GM12864 (cell line): ENCODE results near the gene NUDT1.

Source experiments
- DNase-seq: peaks from one replicate; pipeline ENCODE4 v3.0.0-alpha.2; 2011; ENCODE audit warnings: low read depth
- H3K4me3 ChIP-seq: 2 replicates; pipeline ENCODE4 v1.5.1; 2011; ENCODE audit warnings: mild to moderate bottlenecking, low read depth, low read length, control low read depth
- TF ChIP-seq, protein P1 (sequence below): IDR thresholded peaks from 2 replicates; pipeline ENCODE4 v1.5.1; 2011; ENCODE audit warnings: low read depth, mild to moderate bottlenecking, moderate library complexity, low read length, control low read depth, inconsistent platforms; ENCODE audit errors: missing control alignments

The NUDT1 gene

DNA sequence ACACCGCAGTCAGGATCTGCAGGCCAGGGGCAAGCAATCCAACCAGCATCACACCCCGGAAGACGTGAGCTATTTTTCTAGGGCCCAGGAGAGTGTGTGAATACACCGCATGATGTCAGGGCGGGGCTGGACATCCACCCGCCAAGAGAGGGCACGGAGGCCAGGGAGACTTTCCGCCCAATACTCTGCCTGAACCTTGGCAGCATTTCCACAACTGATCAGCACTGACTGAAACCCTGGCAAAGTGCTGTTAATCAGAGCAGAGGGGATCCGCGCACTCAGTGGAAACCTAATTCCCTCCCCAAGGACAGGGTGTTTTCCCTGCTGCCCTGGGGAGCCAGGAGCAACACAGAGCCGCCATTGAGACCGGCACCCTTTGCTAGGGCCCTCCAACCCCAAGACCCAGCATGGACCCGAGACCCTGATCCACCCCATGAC lies 17.5 kb upstream of the NUDT1 start:
- H3K4me3 ChIP-seq = no peak overlapping the region
- TF ChIP-seq, protein P1, sequence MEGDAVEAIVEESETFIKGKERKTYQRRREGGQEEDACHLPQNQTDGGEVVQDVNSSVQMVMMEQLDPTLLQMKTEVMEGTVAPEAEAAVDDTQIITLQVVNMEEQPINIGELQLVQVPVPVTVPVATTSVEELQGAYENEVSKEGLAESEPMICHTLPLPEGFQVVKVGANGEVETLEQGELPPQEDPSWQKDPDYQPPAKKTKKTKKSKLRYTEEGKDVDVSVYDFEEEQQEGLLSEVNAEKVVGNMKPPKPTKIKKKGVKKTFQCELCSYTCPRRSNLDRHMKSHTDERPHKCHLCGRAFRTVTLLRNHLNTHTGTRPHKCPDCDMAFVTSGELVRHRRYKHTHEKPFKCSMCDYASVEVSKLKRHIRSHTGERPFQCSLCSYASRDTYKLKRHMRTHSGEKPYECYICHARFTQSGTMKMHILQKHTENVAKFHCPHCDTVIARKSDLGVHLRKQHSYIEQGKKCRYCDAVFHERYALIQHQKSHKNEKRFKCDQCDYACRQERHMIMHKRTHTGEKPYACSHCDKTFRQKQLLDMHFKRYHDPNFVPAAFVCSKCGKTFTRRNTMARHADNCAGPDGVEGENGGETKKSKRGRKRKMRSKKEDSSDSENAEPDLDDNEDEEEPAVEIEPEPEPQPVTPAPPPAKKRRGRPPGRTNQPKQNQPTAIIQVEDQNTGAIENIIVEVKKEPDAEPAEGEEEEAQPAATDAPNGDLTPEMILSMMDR = no peak
- no peak for DNase-seq

DNA sequence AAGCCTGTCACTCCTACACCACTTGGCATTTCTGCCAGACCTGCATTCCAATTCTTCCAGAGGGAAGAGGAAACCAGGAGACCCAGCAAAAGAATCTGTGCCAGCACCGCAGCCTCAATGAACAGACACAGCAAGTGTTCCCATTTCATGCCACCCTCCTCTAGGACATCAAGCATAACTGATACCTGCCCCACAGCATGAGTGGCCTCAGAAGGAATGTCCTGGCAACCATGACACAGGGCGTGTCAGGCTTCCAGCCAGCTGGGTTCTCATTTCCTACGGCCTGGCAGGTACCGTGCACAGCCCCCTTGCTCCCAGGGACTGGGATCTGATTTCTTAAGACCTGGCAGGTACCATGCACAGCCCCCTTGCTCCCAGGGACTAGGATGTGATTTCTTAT lies 17.1 kb upstream of the NUDT1 start:
- TF ChIP-seq, protein P1 = no peak
- H3K4me3 ChIP-seq = no peak overlapping the region
- no peak for DNase-seq

DNA sequence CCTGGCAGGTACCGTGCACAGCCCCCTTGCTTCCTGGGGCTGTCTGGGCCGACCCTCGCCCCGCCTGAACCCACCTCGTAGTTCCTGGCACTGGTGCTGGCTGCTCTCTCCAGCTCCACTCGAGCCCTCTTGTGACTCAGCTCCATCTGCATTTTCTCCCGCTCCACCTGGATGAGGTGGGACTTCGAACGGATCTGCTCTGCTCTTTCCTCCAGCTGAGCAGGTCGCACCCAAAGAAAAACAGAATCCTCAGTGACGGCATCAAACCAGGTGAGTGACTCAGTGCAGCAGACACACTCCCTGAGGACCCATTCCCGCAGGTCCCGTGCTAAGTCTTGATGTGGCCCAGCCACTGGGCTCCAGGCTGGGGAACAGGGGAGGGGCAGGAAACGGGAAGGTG lies 16.7 kb upstream of the NUDT1 start:
- no peak for DNase-seq
- H3K4me3 ChIP-seq = no peak overlapping the region
- TF ChIP-seq, protein P1 = no peak

DNA sequence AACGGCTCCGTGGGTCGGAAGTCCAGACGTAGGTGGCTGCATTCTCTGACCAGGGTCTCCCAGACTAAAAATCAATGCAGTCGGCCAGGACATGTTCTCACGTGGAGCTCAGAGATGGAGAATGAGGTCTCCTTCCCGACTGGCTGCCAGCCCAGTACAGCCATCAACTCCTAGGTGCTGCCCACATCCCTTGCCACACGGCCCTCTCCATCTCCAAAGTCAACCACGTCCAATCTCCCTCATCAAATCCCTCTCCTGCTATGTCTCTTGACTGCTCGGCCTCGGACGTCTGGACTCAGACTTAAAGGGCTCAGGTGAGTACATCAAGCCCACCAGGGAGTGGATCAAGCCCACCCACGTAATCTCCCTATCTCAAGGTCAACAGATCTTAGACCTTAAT lies 16.2 kb upstream of the NUDT1 start:
- TF ChIP-seq, protein P1 = no peak
- no peak for DNase-seq
- H3K4me3 ChIP-seq = no peak overlapping the region

DNA sequence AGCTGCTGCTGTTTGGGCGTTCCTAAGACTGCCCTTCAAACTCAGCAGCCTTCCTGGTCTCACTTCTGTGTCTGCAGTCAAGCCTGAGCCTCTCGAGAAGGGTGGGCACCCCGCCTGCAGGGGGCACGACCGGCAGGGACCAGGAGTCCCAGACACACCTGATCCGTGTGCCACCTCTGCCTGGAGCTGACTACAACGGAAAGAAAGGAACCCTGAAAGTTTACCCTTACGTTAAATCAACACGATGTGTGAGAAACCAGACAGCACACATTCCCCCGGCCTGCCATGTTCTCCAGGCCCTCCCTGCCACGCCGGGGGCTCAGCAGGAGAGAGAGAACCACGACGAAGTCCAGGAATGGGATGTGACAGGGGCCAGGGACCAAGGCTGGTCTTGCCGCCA lies 14.3 kb upstream of the NUDT1 start:
- no peak for DNase-seq
- no peak overlapping the region for H3K4me3 ChIP-seq
- TF ChIP-seq, protein P1 = no peak

DNA sequence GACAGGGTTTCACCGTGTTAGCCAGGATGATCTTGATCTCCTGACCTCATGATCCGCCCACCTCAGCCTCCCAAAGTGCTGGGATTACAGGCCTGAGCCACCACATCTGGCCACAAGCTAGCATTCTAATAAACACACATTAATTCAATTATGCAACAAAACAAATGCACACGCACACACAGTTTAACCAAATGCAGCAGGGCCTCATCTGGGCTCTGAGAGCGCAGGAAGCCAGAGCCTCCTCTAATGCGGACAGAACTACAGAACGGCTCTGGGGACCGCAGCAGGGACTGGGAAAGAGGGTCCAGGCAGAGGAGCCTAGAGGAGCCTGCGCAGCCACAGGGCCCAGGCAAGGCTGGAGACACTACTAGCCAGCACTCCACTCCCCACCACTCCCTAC lies 13.1 kb upstream of the NUDT1 start:
- TF ChIP-seq, protein P1 = no peak
- H3K4me3 ChIP-seq = no peak overlapping the region

DNA sequence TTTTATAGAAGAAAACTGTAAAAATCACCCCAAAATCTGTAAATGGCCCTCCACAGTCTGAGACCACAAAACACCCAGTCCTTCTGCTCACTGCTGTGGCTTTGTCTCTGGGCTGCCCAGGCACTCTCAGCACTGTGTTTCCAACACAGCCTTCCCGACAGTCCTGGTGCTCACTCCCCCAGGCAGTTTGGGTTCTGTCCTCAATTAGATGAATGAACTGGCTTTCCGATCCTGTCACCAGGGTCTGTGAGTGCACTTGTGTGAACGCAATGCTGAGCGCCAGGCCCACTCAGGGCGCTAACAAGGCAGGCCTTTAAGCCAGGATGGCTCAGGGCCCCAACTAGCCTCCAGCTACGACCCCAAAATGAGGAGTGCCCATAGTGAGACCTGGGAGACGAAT lies 12.6 kb upstream of the NUDT1 start:
- no peak for DNase-seq
- H3K4me3 ChIP-seq = no peak overlapping the region
- TF ChIP-seq, protein P1 = no peak

More for the DNA sequence above, 13.1 kb upstream of the NUDT1 start:
- DNase-seq = no peak
